Mesenteric fat pad (tissue), 1 donor: ENCODE results near the gene TMEM100. TPM values are rescaled to one million over a fixed set of nuclear protein-coding genes. Genes with fewer than 3 reads are reported as not detected.

Source experiments
- DNase-seq: peaks from one replicate; pipeline ENCODE4 v3.0.0-alpha.2; 2020; ENCODE audit warnings: low spot score
- long read RNA-seq: library from polyadenylated mRNA; unstranded; transcript quantifications from one replicate; pipeline ENCODE4 v2.0.0, GENCODE V29; 2020
- total RNA-seq: library from RNA; stranded (reverse); fragmentation: NEBNext Ultra II Directional; extraction: Animal tissue kit (Norgen Biotek cat#: 25700); gene quantifications from one replicate; pipeline ENCODE4 v1.2.1, GENCODE V29; 2021
- donor health status: DM: yes; HTN: yes; CAD: no.

Gene TMEM100
- total RNA-seq, result 36.8 TPM
- long read RNA-seq, transcript TMEM100-201 (2 exons, 1,747 nt), result major isoform, 19 of 28 reads
- long read RNA-seq, partial matches to known transcripts, result 0 of 28 reads
- long read RNA-seq, other reads (novel, unspliced or antisense), result 7 of 28 reads

DNA sequence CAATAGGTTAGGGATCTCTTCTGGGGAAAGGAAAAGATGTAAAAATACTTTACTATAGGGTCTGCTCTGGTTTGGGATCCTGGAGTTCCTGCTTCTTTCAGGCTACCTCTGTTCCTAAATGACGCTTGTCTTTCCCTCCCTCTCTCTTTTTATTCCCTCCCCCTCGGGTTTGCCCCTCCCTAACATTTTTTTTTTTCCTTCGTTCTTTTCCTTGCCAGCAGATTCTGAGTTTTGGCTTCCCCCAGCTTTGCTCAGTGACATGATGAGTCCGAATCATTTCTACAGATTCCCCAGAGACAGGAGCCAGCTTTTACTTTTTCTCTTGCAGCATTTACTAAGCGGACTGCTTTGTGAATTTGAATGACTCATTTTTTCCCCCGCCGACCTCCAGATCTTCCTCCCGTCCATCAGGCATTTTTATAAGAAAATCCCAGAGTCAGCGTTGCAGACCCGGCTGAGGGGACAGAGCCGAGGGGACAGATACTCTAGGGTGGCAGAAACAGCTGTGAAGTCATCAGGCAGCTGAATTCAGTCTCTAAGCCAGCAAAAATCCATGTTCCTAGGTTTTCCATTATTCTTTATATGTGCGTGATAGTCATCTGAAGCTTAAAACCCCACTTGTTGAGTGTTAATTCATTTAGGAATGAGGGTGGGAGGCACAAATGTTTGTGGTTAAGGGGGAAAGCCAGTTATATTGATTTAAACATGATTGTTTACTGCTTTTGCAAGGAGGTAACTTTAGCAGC is at the start of gene TMEM100:
TMEM100 (minus strand) TSS at position 123 of the 746 bp plus-strand sequence. CDS start 1,794 bp downstream, outside the sequence.
- no peak for DNase-seq

- no peak for DNase-seq
Measured at GRCh38 chr17:55772086-55772485, 49.4 kb upstream of the TMEM100 start.

DNA sequence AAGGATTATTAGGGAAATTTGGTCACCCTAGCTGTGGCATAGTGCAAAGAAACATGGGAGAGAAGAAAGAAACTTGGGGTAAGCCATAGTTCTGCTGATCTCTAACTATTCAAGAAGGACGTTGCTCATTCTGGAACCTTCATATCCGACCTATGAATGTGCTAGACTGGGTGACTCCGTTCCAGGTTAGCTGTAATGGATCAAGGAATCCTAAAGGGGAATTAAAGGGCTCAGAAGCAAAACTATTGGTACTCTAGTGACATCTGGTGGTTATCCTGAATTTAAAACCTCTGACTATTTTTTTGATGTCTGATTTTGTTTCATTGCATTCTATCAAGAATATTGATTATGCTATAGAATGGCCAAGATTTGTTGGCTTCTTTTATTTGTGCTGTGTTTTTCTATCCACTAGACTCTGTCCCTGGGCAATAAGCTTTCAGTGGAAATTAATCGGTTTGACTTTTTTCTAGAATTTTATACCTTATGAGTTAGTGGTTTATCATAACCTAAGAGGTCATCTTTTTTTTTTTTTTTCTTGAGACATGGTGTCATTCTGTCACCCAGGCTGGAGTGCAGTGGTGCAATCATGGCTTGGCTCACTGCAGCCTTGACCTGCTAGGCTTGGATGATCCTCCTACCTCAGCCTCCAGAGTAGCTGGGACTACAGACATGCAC is 47.7 kb upstream of the TMEM100 start:
- DNase-seq, result no peak

DNA sequence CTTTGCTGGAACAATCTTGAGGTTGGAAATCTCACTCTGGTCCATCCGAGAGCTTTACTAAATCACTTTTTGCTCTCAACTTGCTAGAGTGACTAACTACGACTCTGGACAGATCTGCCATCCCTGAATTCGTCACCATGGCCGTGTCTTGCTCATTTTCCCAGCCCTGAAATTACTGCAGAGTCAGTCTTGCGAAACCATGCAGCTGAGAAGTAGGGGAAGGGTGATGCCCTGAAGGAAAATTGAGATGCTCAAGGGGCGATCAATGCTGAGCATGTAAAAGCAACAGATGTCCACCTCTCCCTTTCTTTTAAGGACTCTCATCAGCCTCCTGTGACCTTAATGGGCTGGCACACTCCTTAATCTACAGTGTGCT is 46.9 kb upstream of the TMEM100 start:
- DNase-seq, result no peak

DNA sequence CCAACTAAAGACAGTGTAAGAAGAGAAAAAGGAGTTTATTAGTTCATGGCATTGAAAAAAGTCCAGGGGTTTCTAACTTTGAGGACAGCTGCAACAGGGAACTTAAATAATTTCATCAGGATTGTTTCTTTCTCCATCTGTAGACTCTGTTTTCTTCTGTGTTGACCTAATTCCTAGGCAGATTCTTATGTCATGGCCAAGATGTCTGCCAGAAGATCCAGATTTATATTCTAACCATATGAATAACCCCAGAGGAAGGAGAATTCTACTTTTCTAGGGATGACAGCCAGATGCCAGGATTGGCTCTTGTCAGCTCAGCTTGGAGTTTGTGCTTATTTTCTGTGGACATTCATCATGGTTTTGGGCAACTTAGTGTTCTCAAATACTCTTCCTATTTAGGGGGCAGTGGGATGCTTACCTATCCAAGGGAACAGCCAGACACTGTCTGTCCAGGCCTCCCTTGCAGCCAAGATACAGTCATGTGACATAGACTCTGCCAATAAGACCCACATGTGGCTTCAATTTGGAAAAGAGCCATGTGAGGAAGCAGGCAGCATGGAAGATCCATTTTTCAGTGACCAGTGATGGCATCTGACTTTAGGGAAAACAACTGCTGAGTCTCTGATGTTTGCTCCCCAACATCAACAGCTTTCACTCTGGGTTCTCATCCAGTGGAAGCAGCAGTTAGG is 46.4 kb upstream of the TMEM100 start:
- no peak for DNase-seq

DNA sequence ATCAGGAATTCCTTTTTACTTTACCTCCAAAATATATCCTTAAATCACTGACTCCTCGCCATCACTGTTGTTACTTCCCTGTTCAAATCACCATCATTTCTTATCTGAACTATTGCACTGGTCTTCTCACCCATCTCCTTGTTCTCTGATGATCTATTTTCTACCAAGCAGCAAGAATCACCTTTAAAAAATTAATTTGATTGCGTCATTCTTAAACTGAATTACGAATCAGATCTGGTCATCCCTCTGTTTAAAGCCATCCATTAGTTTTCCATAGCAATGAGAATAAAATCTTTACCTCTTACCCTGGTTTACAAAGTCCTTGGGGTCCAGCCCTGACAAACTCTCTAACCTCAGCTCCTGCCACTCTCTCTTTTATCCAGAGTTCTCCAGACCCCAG is 42.8 kb upstream of the TMEM100 start:
- DNase-seq, result no peak

- DNase-seq, result no peak
Measured at GRCh38 chr17:55764610-55765009, 41.9 kb upstream of the TMEM100 start.

DNA sequence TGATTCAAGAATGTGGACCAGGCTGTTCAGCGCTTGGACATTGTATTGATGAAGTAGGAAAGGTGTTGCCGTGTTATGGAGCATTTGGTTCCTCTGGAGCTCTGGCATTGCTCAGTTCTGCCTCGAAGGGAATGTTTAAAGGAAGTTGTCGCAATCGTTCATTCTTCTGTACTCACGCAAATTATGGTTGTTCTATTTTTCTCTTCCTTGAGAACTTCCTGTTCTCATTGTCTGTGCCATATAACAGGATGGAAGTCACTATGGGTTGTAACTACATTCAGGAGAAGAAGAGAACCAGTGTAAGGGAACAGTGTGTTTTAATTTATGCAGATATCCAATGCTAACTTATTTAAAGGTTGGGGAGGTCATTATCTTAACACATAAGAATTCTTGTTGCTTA is 41.2 kb upstream of the TMEM100 start:
- DNase-seq, result no peak

GRCh38 chr17:55762086-55762858 is 39.6 kb upstream of the TMEM100 start:
- DNase-seq, result no peak

DNA sequence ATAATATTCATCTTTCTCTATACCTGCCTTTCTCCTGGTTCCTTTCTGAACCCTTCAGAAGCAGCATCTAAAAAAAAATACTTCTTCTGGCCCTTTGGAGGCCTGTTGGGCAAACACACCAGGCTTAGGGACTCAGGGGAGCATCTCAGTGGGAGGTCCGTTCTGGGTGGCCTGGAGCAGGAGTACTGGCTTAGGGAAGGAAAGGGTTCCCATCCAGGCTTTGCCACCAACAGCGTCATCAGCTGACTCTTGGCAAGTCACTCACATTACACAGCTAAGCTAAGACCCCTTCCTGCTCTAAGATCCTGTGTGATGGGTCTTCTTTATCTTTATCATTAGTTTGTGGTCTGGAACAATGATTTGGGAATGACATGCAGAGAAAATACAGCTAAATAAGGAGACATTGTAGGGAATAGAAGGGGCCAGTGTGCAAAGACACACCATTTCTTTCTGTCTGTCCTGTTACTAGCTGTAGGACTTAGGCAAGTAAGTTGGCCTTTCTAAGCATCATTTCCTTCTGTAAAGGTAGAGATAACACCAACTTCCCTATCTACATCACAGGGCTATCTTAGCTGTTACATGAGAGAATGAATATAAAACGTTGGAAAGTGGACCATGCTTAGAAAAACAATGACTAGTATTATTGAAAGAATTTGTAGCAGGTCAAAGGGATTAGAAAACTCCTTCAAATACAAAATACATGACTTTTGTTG is 38.1 kb upstream of the TMEM100 start:
- DNase-seq, result no peak

DNA sequence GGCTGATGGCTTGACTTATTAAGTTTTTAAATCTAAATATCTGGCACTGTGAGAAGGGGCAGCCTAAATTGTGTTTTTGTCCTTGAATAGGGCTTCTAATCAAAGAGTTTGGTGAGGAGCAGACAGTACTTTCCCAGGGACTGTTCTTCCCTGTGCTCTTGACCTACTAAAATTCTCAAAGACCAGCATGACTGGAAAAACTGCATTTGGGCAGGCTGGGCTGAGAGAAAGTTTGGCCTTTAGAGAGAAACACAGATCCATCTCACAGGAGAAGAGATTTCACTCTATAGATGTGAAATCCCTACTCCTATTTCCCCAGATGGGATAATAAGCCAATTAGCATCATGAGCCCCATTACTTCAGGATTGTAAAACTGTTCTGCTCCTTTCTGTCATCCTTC is 35.5 kb upstream of the TMEM100 start:
- DNase-seq, result no peak

GRCh38 chr17:55757659-55758058 is 35.0 kb upstream of the TMEM100 start:
- no peak for DNase-seq

GRCh38 chr17:55756689-55757088 is 34.0 kb upstream of the TMEM100 start:
- DNase-seq, result no peak

GRCh38 chr17:55751720-55752250 is 29.1 kb upstream of the TMEM100 start:
- DNase-seq, result no peak

DNA sequence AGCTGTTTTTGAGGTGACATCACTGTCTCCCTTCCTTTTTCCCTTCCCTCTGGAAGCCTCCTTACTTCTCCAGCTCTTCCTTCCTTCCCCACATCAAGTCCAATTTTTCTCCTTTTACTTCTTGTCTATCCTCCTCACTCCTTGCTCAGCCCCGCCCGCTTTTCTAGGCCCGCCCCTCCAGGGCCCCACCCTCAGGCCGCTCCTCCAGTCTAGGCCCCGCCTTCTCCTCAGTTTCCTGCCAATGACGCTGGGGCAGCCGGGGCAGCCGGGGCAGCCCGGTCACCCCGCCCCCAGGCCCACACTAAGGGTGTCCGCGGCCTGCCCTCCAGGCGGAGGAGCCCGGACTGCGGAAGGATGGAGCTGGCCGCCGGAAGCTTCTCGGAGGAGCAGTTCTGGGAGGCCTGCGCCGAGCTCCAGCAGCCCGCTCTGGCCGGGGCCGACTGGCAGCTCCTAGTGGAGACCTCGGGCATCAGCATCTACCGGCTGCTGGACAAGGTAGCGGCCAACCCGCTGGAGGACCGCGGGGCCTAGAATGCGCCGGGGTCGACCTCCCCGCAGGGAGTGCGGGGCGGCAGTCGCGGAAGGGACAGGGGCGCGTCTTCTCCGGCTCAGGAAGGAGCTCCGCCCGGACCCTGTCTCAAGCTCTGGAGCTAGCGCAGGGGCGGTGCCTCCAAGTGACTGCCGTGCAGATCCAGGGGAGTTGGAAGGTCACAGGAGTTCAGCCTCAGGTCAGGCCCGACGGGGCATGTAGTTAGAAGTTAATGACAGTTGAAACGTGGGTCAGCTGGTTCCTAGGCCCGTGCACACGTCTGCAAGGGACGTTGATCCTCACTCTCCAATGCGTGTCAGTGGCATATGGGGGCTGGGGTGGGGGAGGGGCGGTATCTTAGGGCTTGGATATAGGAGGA is 28.3 kb upstream of the TMEM100 start, which contains the start of gene PCTP:
PCTP (plus strand) TSS at position 302 of the 908 bp plus-strand sequence; CDS start at position 355, 53 bp downstream.
- DNase-seq, result peak; percentile 98

GRCh38 chr17:55749985-55750384 is 27.3 kb upstream of the TMEM100 start:
- DNase-seq, result no peak

GRCh38 chr17:55748841-55749240 is 26.2 kb upstream of the TMEM100 start:
- no peak for DNase-seq

DNA sequence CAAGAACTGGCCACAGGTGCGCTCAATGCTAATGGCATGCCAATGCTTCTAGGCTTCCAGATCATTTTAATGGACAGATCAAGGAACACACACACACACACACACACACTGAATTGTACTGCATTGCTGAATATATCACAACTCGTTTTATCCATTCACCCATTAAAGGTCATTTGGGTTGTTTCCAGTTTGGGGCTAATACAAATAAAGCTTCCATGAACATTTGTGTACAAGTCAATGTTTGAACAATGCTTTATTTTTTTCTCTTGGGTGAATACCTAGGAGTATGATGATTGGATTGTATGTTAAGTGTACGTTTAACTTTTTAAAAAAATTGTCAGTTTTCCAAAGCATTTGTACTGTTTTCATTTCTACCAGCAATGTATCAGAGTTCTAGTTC is 24.5 kb upstream of the TMEM100 start:
- DNase-seq, result no peak

GRCh38 chr17:55746466-55746865 is 23.8 kb upstream of the TMEM100 start:
- no peak for DNase-seq
